Smooth muscle cell (in vitro differentiated cells): ENCODE results near the gene MACROD2. TPM values are rescaled to one million over a fixed set of nuclear protein-coding genes. Genes with fewer than 3 reads are reported as not detected.

Source experiments
- DNase-seq: peaks from one replicate; lab custom pipeline; 2025; ENCODE audit not compliant: unreplicated experiment; lab: John Stamatoyannopoulos, UW
- H2AFZ ChIP-seq: fragments of 200-600 bp; sonication (generic); 2 replicates; pipeline ENCODE4 v1.6.0; 2016; ENCODE audit warnings: antibody characterized with exemption, low read depth, mild to moderate bottlenecking
- H3F3A ChIP-seq: fragments of 200-600 bp; sonication (generic); 2 replicates; pipeline ENCODE4 v1.6.0; 2017; ENCODE audit warnings: antibody characterized with exemption, low read depth
- H3K27ac ChIP-seq: fragments of 200-600 bp; sonication (generic); 2 replicates; pipeline ENCODE4 v1.5.1; 2016; ENCODE audit warnings: low read depth, mild to moderate bottlenecking
- H3K27me3 ChIP-seq: fragments of 200-600 bp; sonication (generic); 2 replicates; pipeline ENCODE4 v1.6.1; 2016; ENCODE audit warnings: low read depth, mild to moderate bottlenecking
- H3K36me3 ChIP-seq: fragments of 200-600 bp; sonication (generic); 2 replicates; pipeline ENCODE4 v1.5.1; 2016; ENCODE audit warnings: low read depth
- H3K4me1 ChIP-seq: fragments of 200-600 bp; sonication (generic); 2 replicates; pipeline ENCODE4 v1.5.1; 2016; ENCODE audit warnings: low read depth
- H3K4me2 ChIP-seq: fragments of 200-600 bp; sonication (generic); 2 replicates; pipeline ENCODE4 v1.6.0; 2016; ENCODE audit warnings: mild to moderate bottlenecking
- H3K4me3 ChIP-seq: fragments of 200-600 bp; sonication (generic); 2 replicates; pipeline ENCODE4 v1.5.1; 2016; ENCODE audit warnings: mild to moderate bottlenecking
- H3K79me2 ChIP-seq: fragments of 200-600 bp; sonication (generic); 2 replicates; pipeline ENCODE4 v1.6.0; 2016; ENCODE audit warnings: low read depth, mild to moderate bottlenecking
- H3K9ac ChIP-seq: fragments of 200-600 bp; sonication (generic); 2 replicates; pipeline ENCODE4 v1.6.0; 2016; ENCODE audit warnings: low read depth
- H3K9me3 ChIP-seq: fragments of 200-600 bp; sonication (generic); replicated peaks from 2 replicates; pipeline ENCODE4 v1.5.1; 2016; ENCODE audit warnings: low read depth
- H4K20me1 ChIP-seq: fragments of 200-600 bp; sonication (generic); 2 replicates; pipeline ENCODE4 v1.6.0; 2016; ENCODE audit warnings: low read depth
- WGBS: methylation state at CpG from one replicate; pipeline ENCODE4 v1.1.7; 2016; ENCODE audit warnings: low lambda C conversion rate; 5-methylcytosine and 5-hydroxymethylcytosine counted together
- polyA plus RNA-seq: library from polyadenylated mRNA; unstranded; fragments of >200 nt; fragmentation: Nextera tagmentation; extraction: Ambion mirVana; gene quantifications from 2 replicates; pipeline ENCODE4 v1.2.1, GENCODE V29; 2016
- total RNA-seq: library from RNA; depleted of rRNA; stranded (reverse); fragments of >200 nt; gene quantifications from 2 replicates; pipeline ENCODE4 v1.2.3, GENCODE V29; 2014
- TF ChIP-seq, protein P1 (sequence below): fragments of 200-600 bp; sonication (generic); IDR thresholded peaks from 2 replicates; pipeline ENCODE4 v1.5.1; 2017; ENCODE audit warnings: borderline replicate concordance, mild to moderate bottlenecking, antibody characterized with exemption; ENCODE audit not compliant: insufficient read depth, poor library complexity, severe bottlenecking

Gene MACROD2
- total and polyA plus RNA-seq, 2 experiments from 2014 or later: 0.04 to 0.32 TPM

DNA sequence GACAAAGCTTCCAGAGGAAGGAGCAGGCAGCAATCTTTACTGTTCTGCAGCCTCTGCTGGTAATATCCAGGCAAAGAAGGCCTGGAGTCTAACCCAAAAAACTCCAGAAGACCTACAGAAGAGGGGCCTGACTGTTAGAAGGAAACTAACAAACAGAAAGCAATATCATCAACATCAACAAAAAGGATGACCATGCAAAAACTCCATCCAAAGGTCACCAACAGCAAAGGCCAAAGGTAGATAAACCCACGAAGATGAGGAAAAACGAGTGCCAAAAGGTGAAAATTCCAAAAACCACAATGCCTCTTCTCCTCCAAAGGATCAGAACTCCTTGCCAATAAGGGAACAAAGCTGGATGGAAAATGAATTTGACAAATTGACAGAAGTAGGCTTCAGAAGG, 811.9 kb downstream of the MACROD2 start:
- no peak overlapping the region for H3K4me3 ChIP-seq

DNA sequence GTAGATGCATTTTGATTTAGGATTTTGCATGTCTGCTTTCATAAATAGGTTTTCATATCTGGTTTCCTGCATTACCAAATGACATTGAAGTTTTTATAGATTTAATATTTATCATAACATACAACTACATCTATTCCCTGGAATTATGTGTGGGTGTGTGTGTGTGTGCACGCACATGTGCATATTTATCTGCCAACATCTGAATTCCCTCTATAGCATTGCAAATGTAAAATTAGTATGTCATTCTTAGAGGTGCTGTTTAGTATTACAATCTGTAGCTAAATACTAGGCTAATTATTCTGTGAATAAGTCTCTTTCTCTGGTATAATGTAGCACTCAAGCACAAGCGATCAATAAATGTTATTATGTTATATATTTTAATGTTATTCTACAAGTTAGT, 820.0 kb downstream of the MACROD2 start:
- Histone ChIP-seq H3K4me1 (peaks cover 4% of the 10 kb centered on the region), H3F3A (no peaks in the 10 kb centered on the region)
- 96% methylated on average over 2 of the region's 2 CpGs for WGBS

More for the DNA sequence above, 811.9 kb downstream of the MACROD2 start:
- H3F3A ChIP-seq: no peaks in the 10 kb centered on the region
- H3K9me3 ChIP-seq: no peaks in the 10 kb centered on the region
- H3K36me3 ChIP-seq: no peaks in the 10 kb centered on the region
- no peak overlapping the region for H3K27ac ChIP-seq
- H3K27me3 ChIP-seq: no peaks in the 10 kb centered on the region
- no peak overlapping the region for H3K9ac ChIP-seq
- no peak overlapping the region for H3K4me2 ChIP-seq
- no peaks in the 10 kb centered on the region for H3K4me1 ChIP-seq
- DNase-seq: no peak
- WGBS: 89% methylated on average over 2 of the region's 2 CpGs
- H2AFZ ChIP-seq: no peak overlapping the region
- TF ChIP-seq, protein P1, sequence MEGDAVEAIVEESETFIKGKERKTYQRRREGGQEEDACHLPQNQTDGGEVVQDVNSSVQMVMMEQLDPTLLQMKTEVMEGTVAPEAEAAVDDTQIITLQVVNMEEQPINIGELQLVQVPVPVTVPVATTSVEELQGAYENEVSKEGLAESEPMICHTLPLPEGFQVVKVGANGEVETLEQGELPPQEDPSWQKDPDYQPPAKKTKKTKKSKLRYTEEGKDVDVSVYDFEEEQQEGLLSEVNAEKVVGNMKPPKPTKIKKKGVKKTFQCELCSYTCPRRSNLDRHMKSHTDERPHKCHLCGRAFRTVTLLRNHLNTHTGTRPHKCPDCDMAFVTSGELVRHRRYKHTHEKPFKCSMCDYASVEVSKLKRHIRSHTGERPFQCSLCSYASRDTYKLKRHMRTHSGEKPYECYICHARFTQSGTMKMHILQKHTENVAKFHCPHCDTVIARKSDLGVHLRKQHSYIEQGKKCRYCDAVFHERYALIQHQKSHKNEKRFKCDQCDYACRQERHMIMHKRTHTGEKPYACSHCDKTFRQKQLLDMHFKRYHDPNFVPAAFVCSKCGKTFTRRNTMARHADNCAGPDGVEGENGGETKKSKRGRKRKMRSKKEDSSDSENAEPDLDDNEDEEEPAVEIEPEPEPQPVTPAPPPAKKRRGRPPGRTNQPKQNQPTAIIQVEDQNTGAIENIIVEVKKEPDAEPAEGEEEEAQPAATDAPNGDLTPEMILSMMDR: no peak
- H4K20me1 ChIP-seq: no peaks in the 10 kb centered on the region
- H3K79me2 ChIP-seq: no peaks in the 10 kb centered on the region

DNA sequence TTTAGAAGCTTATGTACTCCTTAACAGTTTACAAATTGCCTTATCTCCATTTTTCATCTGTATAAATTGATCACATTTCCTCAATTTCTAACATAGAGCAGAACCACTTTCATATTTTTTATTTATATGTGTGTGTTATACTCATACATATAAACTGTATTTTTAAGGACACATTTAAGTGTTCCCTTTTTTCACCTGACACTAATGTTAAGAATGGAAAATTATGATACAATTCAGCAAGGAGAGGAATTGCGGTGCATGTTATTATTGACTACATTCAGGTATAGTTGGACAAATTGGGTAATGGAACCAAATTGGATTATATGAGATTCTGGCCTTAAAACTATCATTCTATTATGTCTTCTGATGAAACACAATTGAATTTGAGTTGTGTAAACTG, 821.2 kb downstream of the MACROD2 start:
- Histone ChIP-seq H3F3A (no peaks in the 10 kb centered on the region), H3K36me3 (no peaks in the 10 kb centered on the region), H3K79me2 (no peaks in the 10 kb centered on the region), H4K20me1 (no peaks in the 10 kb centered on the region), H3K27ac (no peak overlapping the region), H3K4me2 (no peak overlapping the region), H3K9me3 (no peaks in the 10 kb centered on the region), H3K4me3 (no peak overlapping the region), H3K27me3 (no peaks in the 10 kb centered on the region), H3K4me1 (peaks cover 11% of the 10 kb centered on the region), H2AFZ (no peak overlapping the region), H3K9ac (no peak overlapping the region)
- TF ChIP-seq, protein P1: no peak
- 98% methylated on average over 1 of the region's 1 CpG for WGBS
- no peak for DNase-seq

More for the DNA sequence above, 820.0 kb downstream of the MACROD2 start:
- Histone ChIP-seq H3K27ac (no peak overlapping the region), H4K20me1 (no peaks in the 10 kb centered on the region), H3K4me2 (no peak overlapping the region), H3K9ac (no peak overlapping the region), H3K79me2 (no peaks in the 10 kb centered on the region), H3K36me3 (no peaks in the 10 kb centered on the region), H3K27me3 (no peaks in the 10 kb centered on the region), H3K4me3 (no peak overlapping the region), H2AFZ (no peak overlapping the region), H3K9me3 (no peaks in the 10 kb centered on the region)
- no peak for DNase-seq
- TF ChIP-seq, protein P1: no peak

DNA sequence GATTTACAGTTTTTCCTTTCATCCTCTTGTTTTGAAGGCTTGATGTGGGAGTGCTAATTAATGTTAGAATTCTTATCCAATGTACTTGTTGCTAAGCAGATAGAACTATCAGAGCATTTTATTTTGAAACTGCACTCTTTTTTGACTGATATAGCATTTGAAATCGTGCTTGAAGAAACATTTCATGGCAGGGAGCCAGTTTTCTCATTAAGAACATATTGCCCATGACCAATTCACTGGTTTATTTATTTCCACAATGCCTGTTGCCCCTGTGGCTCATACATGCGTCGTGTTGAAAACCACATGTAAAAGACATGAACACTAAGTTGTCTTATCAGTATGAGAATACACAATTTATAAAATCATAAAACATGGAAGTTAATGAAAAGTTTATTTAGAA, 821.8 kb downstream of the MACROD2 start:
- Histone ChIP-seq H3K79me2 (no peaks in the 10 kb centered on the region), H3K4me2 (no peak overlapping the region), H4K20me1 (no peaks in the 10 kb centered on the region), H3K36me3 (no peaks in the 10 kb centered on the region), H3K27ac (no peak overlapping the region), H3K9me3 (no peaks in the 10 kb centered on the region), H3K4me1 (peaks cover 11% of the 10 kb centered on the region), H3F3A (no peaks in the 10 kb centered on the region), H2AFZ (no peak overlapping the region), H3K9ac (no peak overlapping the region), H3K4me3 (no peak overlapping the region), H3K27me3 (no peaks in the 10 kb centered on the region)
- 88% methylated on average over 3 of the region's 3 CpGs for WGBS
- DNase-seq: no peak
- TF ChIP-seq, protein P1: no peak
